Sciatic nerve (tissue), 2 donors: ENCODE measurements around the gene RPH3AL. TPM values are rescaled to one million over a fixed set of nuclear protein-coding genes. Genes with fewer than 3 reads are reported as not detected.

ENCODE experiments used
- ATAC-seq: fragments of 200-7000 bp; cut with Tn5 transposase; one replicate; pipeline ENCODE4 v1.9.1; 2020; ENCODE audit warnings: mild to moderate bottlenecking, moderate library complexity
- DNase-seq: peaks from one replicate; pipeline ENCODE4 v3.0.0-alpha.2; 2020; ENCODE audit warnings: low spot score
- intact Hi-C: fragments of 100-400 bp; cut with DNase I; formaldehyde crosslinking; loops from one replicate; pipeline ENCODE4 v1.14.2; 2022
- total RNA-seq: library from RNA; stranded (reverse); fragmentation: NEBNext Ultra II Directional; extraction: Animal tissue kit (Norgen Biotek cat#: 25700); gene quantifications from one replicate; pipeline ENCODE4 v1.2.1, GENCODE V29; 2021
- donor health status: DM: no; HTN: no; CAD: no.
- donor health status: DM: no; HTN: no; CAD: no.

Gene RPH3AL
- total RNA-seq, 1 donor from 2014 or later, result 19.0 TPM

DNA sequence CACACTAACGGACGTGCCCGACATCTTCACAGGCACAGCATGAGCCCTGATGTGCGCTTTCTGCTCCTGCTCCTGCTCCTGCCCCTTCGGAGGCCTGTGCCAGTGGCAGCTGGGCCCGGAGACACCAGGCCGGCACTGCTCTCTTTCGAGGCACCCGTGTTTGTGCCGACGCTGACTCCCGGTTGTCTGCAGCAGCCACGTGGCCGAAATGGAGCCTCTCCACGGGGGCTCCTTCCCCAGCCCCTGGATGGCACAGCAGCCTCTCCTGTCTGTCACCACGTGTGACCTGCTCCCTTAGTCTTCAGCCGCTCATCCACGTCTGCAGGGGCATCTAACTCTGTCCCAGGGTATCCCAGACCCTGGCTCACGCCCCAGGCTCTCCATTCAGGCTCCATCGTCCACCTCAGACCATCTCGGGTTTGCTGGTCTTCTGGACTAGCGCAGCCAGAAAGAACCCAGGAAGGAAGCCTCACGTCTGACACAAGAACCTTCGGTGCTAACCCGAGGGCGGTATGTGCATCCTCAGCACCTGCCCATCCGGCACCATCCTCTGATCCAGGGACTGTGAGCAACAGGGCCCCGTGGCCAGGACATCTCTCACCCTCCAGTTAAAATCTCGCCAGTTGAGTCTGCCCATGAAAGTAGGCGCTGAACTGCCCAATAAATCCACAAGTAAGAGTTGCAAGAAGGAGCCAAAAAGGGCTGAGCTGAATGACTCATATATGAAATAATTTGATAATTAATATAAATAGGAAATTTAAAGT lies 4.2 kb upstream of the RPH3AL start:
- no peak for DNase-seq
- intact Hi-C loops, result no loop called here
- no peak for ATAC-seq

- ATAC-seq (no peak), DNase-seq (no peak)
- intact Hi-C loops, result no loop called here
Observed at GRCh38 chr17:354651-355556, 2.3 kb upstream of the RPH3AL start.

- ATAC-seq, result no peak
- DNase-seq, result no peak
- intact Hi-C loops, result no loop called here
Observed at GRCh38 chr17:353838-354234, 1.2 kb upstream of the RPH3AL start.

- intact Hi-C loops, result no loop called here
- ATAC-seq, result peak; percentile 5
- no peak for DNase-seq
Observed at GRCh38 chr17:353213-353837, 718 bp upstream of the RPH3AL start.

- intact Hi-C loops, result no loop called here
- ATAC-seq (no peak), DNase-seq (no peak)
Observed at GRCh38 chr17:351875-352420, 659 bp downstream of the RPH3AL start.

GRCh38 chr17:351449-351738 lies 1.2 kb downstream of the RPH3AL start:
- DNase-seq (no peak), ATAC-seq (no peak)
- intact Hi-C loops, result no loop called here

DNA sequence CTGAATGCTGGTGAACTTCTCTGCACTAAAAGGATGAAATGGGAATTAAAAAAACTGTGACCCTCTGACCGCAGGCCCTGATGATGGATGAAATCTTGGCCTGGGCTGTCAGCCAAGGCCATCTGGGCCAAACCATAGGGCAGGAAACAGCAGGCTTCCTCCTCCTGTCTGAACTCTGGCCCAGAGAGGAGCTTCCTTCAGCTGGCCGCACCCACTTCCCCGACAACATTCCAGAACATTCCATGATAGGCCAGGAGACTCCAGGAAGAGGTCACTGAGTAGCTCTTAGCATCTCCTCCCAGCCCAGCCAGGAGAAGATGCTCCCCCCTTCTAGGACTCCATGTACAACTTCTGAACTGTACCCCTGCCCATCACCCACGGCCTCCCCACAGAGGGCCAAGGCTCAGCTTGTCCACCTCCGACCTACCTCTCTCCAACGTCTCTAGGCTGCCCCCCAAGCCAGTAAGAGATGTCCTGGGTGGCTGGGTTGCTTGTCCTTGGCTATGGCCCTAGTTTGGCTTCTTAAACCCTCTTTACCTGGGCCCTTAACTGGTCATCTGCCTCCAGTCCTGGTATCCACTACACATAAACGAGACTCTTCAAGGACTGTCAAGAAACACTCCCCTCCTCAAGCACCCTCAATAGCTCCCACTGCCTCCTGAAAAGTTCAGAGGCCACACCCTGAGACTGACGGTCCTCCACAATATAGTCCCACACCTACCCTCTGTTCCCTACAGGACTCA lies 1.7 kb downstream of the RPH3AL start:
- DNase-seq (peak; percentile 88), ATAC-seq (peak; percentile 90)
- intact Hi-C loops, result no loop called here

DNA sequence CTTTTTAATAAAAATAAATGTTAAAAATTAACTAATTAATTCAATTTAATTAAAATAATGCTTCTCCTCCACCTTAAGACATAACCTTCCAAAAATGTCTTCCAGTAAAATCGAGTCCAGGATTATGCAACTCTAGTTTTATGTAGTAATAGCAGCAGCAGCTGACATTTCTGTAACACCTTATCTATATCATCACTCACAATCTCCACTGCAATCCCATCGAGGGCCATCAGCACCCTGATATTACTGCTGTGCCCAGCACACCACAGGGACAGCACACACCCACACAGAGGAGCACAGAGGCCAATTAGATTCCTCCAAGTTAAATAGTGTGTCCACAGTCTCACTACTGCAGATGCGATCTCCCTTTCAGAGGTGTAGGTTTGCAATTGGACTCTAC lies 2.9 kb downstream of the RPH3AL start:
- intact Hi-C loops, result no loop called here
- no peak for DNase-seq

GRCh38 chr17:348692-349425 lies 3.7 kb downstream of the RPH3AL start:
- ATAC-seq (peak; percentile 78), DNase-seq (peak; percentile 74)
- intact Hi-C loops, result no loop called here

More for the DNA sequence above, 2.9 kb downstream of the RPH3AL start:
- ATAC-seq, result no peak

DNA sequence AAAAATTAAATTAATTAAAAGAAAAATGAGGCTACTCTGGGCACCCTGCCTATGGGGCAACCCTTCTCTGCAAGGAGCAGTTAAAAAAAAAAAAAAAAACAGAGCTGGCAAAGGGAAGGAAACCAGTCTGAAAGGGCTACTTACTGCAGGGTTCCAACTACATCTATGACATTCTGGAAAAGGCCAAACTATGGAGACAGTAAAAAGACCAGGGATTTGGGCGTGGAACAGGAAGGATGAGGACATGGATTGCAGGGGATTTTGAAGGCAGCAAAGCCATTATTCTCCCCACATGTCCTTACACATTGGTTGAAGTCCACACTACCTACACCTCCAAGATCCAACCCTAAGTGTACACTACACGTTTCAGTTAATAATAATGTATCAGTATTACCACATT lies 4.6 kb downstream of the RPH3AL start:
- DNase-seq, result no peak
- intact Hi-C loops, result no loop called here
- ATAC-seq, result no peak

DNA sequence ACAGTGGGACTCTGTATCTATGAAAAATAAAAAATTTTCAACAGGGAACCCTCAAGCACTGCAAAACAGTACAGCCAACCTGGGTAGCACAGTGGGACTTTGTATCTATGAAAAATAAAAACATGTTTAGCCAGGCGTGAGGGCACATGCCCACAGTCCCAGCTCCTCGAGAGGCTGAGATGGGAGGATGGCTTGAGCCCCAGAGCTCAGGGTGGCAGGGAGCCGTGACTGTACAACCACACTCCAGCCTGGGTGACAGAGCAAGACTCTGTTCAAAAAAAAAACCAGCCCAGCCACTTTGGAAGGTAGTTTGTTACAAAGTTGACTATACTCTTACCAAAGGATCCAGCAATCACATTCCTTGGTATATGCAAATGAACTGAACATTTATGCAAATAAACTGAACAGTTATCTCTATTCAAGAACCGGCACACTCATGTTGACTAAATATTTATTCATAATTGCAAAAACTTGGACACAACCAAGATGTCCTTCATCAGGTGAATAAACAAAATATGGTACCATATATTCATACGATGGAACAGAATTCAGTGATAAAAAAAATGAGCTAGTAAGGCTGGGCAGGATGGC lies 5.2 kb downstream of the RPH3AL start:
- ATAC-seq (no peak), DNase-seq (no peak)
- intact Hi-C loops, result no loop called here

DNA sequence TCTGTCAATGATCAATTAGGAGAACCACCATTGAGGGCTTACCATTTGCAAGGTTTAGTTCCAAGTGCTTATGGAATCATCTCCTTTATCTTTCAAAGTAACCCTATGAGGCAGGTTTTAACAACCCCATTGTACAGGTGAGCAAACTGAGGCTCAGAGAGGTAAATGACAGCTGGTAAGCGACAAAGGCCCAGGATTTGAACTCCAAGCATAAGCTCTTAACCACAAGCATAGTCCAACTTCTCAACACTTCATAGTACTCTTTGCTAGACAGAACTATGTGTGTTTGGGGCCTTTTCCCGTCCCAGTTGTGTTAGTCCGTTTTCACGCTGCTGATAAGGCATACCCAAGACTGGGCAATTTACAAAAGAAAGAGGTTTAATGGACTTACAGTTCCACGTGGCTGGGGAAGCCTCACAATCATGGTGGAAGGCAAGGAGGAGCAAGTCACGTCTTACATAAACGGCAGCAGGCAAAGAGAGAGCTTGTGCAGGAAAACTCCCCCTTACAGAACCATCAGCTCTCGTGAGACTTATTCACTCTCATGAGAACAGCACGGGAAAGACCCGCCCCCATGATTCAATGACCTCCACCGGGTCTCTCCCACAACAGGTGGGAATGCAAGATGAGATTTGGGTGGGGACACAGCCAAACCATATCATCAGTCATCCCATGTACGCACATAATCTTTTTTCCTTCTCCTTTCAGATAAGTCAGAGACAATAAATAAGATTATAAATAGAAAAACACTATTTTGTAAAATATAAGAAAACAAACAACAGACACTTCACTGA lies 6.4 kb downstream of the RPH3AL start:
- no peak for ATAC-seq
- no peak for DNase-seq
- intact Hi-C loops, result no loop called here

- ATAC-seq, result no peak
- intact Hi-C loops, result no loop called here
Observed at GRCh38 chr17:345261-345660, 7.3 kb downstream of the RPH3AL start.

GRCh38 chr17:343875-344752 lies 8.5 kb downstream of the RPH3AL start:
- DNase-seq (no peak), ATAC-seq (no peak)
- intact Hi-C loops, result no loop called here

More at GRCh38 chr17:345261-345660, 7.3 kb downstream of the RPH3AL start:
- DNase-seq, result no peak

GRCh38 chr17:343211-343610 lies 9.4 kb downstream of the RPH3AL start:
- ATAC-seq (no peak), DNase-seq (no peak)
- intact Hi-C loops, result no loop called here

- ATAC-seq, result no peak
- intact Hi-C loops, result no loop called here
- peak; percentile 58 for DNase-seq
Observed at GRCh38 chr17:340074-340473, 12.5 kb downstream of the RPH3AL start.
